Midbrain (tissue), 1 donor: ENCODE data around the gene YBX1.
"Not testable (repeated sequence)": the region's sequence is repeated elsewhere in the genome, so short reads cannot be mapped to it uniquely, and the experiment has no call there.

Experiments
- DNase-seq: peaks from one replicate; lab custom pipeline; 2025; lab: John Stamatoyannopoulos, UW

YBX1 gene

GRCh38 chr1:42681741-42682483 lies at the start of gene YBX1:
Gene YBX1, plus strand, starts transcription at chr1:42682418. Its CDS starts 148 bp downstream, at chr1:42682566.
- peak; percentile 99 for DNase-seq

- DNase-seq: no peak
Measured at GRCh38 chr1:42639116-42639515, 43.1 kb upstream of the YBX1 start.

- no peak for DNase-seq
Measured at GRCh38 chr1:42646056-42646455, 36.2 kb upstream of the YBX1 start.

- no peak for DNase-seq
Measured at GRCh38 chr1:42657201-42657600, 25.0 kb upstream of the YBX1 start.

GRCh38 chr1:42657981-42658876 lies 24.0 kb upstream of the YBX1 start, which contains the start of gene PPIH:
Gene PPIH, plus strand, starts transcription at chr1:42658423. Its CDS starts 24 bp downstream, at chr1:42658447.
- peak; percentile 93 for DNase-seq

- no peak for DNase-seq
Measured at GRCh38 chr1:42658877-42659337, 23.3 kb upstream of the YBX1 start.

- no peak for DNase-seq
Measured at GRCh38 chr1:42660907-42661500, 21.2 kb upstream of the YBX1 start.

GRCh38 chr1:42669936-42670335 lies 12.3 kb upstream of the YBX1 start:
- no peak for DNase-seq

- no peak for DNase-seq
Measured at GRCh38 chr1:42670425-42670824, 11.8 kb upstream of the YBX1 start.

GRCh38 chr1:42674214-42674613 lies 8.0 kb upstream of the YBX1 start:
- DNase-seq: no peak

- DNase-seq: no peak
Measured at GRCh38 chr1:42674682-42675081, 7.5 kb upstream of the YBX1 start.

- no peak for DNase-seq
Measured at GRCh38 chr1:42675467-42675866, 6.8 kb upstream of the YBX1 start.

- DNase-seq: no peak
Measured at GRCh38 chr1:42676534-42677087, 5.6 kb upstream of the YBX1 start.

- no peak for DNase-seq
Measured at GRCh38 chr1:42679364-42679983, 2.7 kb upstream of the YBX1 start.

- no peak for DNase-seq
Measured at GRCh38 chr1:42680055-42680454, 2.2 kb upstream of the YBX1 start.

GRCh38 chr1:42680921-42681683 lies 1.1 kb upstream of the YBX1 start:
- DNase-seq: no peak

GRCh38 chr1:42682484-42682738 lies 193 bp downstream of the YBX1 start:
- not testable (repeated sequence) for DNase-seq

- peak; percentile 47 for DNase-seq
Measured at GRCh38 chr1:42682739-42683531, 717 bp downstream of the YBX1 start.

GRCh38 chr1:42684139-42684538 lies 1.9 kb downstream of the YBX1 start:
- no peak for DNase-seq

GRCh38 chr1:42686418-42686817 lies 4.2 kb downstream of the YBX1 start:
- DNase-seq: no peak
